Erythroblast (primary cell): ENCODE measurements around the gene ERN2.

ENCODE experiments used
- GATA1 ChIP-seq: IDR thresholded peaks from 2 replicates; pipeline ENCODE4 v1.6.1; 2011; ENCODE audit warnings: low read depth, mild to moderate bottlenecking, control low read depth, low read length, moderate library complexity
- POLR2A ChIP-seq: IDR thresholded peaks from 2 replicates; pipeline ENCODE4 v1.6.1; 2011; ENCODE audit warnings: mild to moderate bottlenecking, low read length

DNA sequence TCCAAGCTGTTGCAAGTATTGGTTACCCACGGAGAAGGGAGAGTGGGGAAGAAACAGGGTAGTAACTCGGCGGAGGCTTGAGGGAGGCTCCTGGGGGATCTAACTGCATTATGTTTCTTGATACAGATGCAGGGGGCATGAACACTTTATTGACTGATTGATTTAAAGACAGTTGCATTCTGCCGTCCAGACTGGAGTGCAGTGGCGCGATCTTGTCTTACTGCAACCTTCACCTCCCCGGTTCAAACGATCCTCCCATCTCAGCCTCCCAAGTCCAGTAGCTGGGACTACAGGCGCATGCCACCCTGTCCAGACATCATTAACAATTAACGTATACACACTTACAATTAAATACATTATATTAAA is 15.1 kb upstream of the ERN2 start:
- no peak for TF ChIP-seq POLR2A
- no peak for TF ChIP-seq GATA1
